Neural progenitor cell (in vitro differentiated cells): ENCODE data around the gene PWWP2B. TPM values are rescaled to one million over a fixed set of nuclear protein-coding genes. Genes with fewer than 3 reads are reported as not detected.

ENCODE experiments used
- DNase-seq: peaks from one replicate; pipeline ENCODE4 v3.0.0-alpha.2; 2016; ENCODE audit warnings: low spot score
- H2AFZ ChIP-seq: fragments of 200-600 bp; sonication (generic); replicated peaks from 2 replicates; pipeline ENCODE4 v1.6.1; 2016; ENCODE audit warnings: antibody characterized with exemption
- H3F3A ChIP-seq: fragments of 200-600 bp; sonication (generic); 2 replicates; pipeline ENCODE4 v1.6.1; 2016; ENCODE audit warnings: antibody characterized with exemption, low read depth
- H3K27ac ChIP-seq: fragments of 200-600 bp; sonication (generic); 2 replicates; pipeline ENCODE4 v1.5.1; 2016; ENCODE audit warnings: mild to moderate bottlenecking
- H3K27me3 ChIP-seq: fragments of 200-600 bp; sonication (generic); 2 replicates; pipeline ENCODE4 v1.6.1; 2016; ENCODE audit warnings: mild to moderate bottlenecking, moderate library complexity
- H3K36me3 ChIP-seq: fragments of 200-600 bp; sonication (generic); 2 replicates; pipeline ENCODE4 v1.5.1; 2016
- H3K4me1 ChIP-seq: fragments of 200-600 bp; sonication (generic); 2 replicates; pipeline ENCODE4 v1.6.1; 2016; ENCODE audit warnings: mixed run types
- H3K4me2 ChIP-seq: fragments of 200-600 bp; sonication (generic); 2 replicates; pipeline ENCODE4 v1.6.1; 2016
- H3K4me3 ChIP-seq: fragments of 200-600 bp; sonication (generic); 2 replicates; pipeline ENCODE4 v1.5.1; 2016
- H3K79me2 ChIP-seq: fragments of 200-600 bp; sonication (generic); 2 replicates; pipeline ENCODE4 v1.6.1; 2016; ENCODE audit warnings: low read depth
- H3K9ac ChIP-seq: fragments of 200-600 bp; sonication (generic); 2 replicates; pipeline ENCODE4 v1.6.1; 2016
- H3K9me3 ChIP-seq: fragments of 200-600 bp; sonication (generic); 2 replicates; pipeline ENCODE4 v1.5.1; 2016; ENCODE audit warnings: low read depth
- H4K20me1 ChIP-seq: fragments of 200-600 bp; sonication (generic); 2 replicates; pipeline ENCODE4 v1.6.1; 2016; ENCODE audit warnings: low read depth
- H3K27ac Mint-ChIP-seq: 3 replicates; pipeline ENCODE4 v1.8.0; 2021; ENCODE audit warnings: mixed read lengths
- H3K27me3 Mint-ChIP-seq: 2 replicates; pipeline ENCODE4 v1.8.0; 2022; ENCODE audit warnings: low read depth, mild to moderate bottlenecking, inconsistent platforms, moderate library complexity, mixed read lengths; ENCODE audit not compliant: insufficient read depth
- H3K36me3 Mint-ChIP-seq: 3 replicates; pipeline ENCODE4 v1.8.0; 2021; ENCODE audit warnings: mixed read lengths
- H3K4me1 Mint-ChIP-seq: 3 replicates; pipeline ENCODE4 v1.8.0; 2021; ENCODE audit warnings: mixed read lengths
- H3K4me3 Mint-ChIP-seq: 3 replicates; pipeline ENCODE4 v1.8.0; 2021; ENCODE audit warnings: mild to moderate bottlenecking, moderate library complexity, mixed read lengths
- H3K9me3 Mint-ChIP-seq: 3 replicates; pipeline ENCODE4 v1.8.0; 2020; ENCODE audit warnings: mixed read lengths
- EZH2 ChIP-seq: fragments of 200-600 bp; sonication (generic); IDR thresholded peaks from 2 replicates; pipeline ENCODE4 v1.6.1; 2017; ENCODE audit warnings: antibody characterized with exemption, mild to moderate bottlenecking, moderate library complexity
- EZH2phosphoT487 ChIP-seq: fragments of 200-600 bp; sonication (generic); IDR thresholded peaks from 2 replicates; pipeline ENCODE4 v1.6.1; 2017; ENCODE audit warnings: antibody characterized with exemption
- total RNA-seq: library from RNA; depleted of rRNA; stranded (reverse); fragments of >200 nt; gene quantifications from 2 replicates; pipeline ENCODE4 v1.2.3, GENCODE V29; 2015; ENCODE audit warnings: low replicate concordance
- TF ChIP-seq, protein P1 (sequence below): fragments of 200-600 bp; sonication (generic); IDR thresholded peaks from 2 replicates; pipeline ENCODE4 v1.5.1; 2017; ENCODE audit warnings: antibody characterized with exemption, mild to moderate bottlenecking

PWWP2B gene
- total RNA-seq, 1 donor from 2014 or later = 0.34 TPM

DNA sequence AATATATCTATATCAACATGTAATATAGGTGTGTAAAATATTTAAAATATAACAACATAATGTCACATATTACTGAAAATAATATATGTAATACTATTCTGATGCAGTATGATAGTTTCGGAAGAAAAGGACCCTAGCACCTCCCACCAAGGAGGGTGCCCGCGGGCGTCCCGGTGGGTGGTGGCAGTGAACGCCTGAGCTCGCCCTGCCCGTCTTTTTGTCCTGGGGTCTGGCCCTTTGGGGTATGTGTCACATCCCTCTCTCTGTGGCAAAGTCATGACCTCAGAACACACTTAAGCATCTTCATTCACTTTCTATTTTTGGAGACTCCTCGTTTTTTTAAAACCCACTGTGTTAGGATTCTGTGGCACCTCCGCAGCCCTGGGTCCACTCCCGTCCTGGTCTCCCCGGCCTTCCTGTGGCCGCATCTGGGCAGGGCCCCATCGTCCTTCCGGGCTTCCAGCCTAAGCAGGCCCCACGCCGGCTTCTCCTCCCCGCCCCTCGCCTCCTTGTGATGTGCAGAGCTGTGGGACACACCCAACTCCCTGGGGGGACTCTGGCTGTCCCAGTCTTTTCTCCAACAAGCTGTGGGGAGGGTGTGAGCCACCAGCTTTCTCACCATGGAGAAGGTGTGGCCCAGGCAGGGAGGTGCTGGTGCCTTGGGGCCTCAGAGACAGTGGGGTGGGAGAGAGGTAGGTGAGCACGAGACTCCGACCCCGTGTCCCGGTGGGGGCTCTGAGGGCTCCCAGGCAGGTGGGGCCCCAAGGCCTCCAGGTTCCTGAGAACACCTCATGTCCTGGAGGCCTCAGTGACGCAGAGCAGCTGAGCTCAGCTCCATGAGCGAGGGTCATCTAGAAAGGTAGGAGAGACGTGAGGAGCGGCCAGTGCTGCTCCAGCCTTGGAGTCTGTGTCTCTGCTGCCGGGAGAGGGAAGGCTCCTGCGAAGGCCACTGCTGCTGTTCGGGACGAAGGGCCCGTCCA is 16.5 kb downstream of the PWWP2B start:
- no peak overlapping the region for H3K4me3 Mint-ChIP-seq
- no peak overlapping the region for H2AFZ ChIP-seq
- H3K9ac ChIP-seq = no peak overlapping the region
- H3K79me2 ChIP-seq = no peaks in the 10 kb centered on the region
- H3K27ac Mint-ChIP-seq = peak overlapping the region; percentile 21
- no peak overlapping the region for H3K4me2 ChIP-seq
- H3F3A ChIP-seq = no peaks in the 10 kb centered on the region
- peaks cover 37% of the 10 kb centered on the region for H3K4me1 Mint-ChIP-seq
- no peak overlapping the region for H3K27ac ChIP-seq
- H3K9me3 Mint-ChIP-seq = no peaks in the 10 kb centered on the region
- no peaks in the 10 kb centered on the region for H3K9me3 ChIP-seq
- peaks cover 6% of the 10 kb centered on the region for H3K36me3 Mint-ChIP-seq
- no peaks in the 10 kb centered on the region for H4K20me1 ChIP-seq
- TF ChIP-seq, protein P1, sequence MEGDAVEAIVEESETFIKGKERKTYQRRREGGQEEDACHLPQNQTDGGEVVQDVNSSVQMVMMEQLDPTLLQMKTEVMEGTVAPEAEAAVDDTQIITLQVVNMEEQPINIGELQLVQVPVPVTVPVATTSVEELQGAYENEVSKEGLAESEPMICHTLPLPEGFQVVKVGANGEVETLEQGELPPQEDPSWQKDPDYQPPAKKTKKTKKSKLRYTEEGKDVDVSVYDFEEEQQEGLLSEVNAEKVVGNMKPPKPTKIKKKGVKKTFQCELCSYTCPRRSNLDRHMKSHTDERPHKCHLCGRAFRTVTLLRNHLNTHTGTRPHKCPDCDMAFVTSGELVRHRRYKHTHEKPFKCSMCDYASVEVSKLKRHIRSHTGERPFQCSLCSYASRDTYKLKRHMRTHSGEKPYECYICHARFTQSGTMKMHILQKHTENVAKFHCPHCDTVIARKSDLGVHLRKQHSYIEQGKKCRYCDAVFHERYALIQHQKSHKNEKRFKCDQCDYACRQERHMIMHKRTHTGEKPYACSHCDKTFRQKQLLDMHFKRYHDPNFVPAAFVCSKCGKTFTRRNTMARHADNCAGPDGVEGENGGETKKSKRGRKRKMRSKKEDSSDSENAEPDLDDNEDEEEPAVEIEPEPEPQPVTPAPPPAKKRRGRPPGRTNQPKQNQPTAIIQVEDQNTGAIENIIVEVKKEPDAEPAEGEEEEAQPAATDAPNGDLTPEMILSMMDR = no peak
- no peak for TF ChIP-seq EZH2phosphoT487
- no peak for TF ChIP-seq EZH2
- H3K27me3 ChIP-seq = no peaks in the 10 kb centered on the region
- H3K36me3 ChIP-seq = no peaks in the 10 kb centered on the region
- no peak overlapping the region for H3K4me3 ChIP-seq
- peaks cover 29% of the 10 kb centered on the region for H3K4me1 ChIP-seq
- no peak for DNase-seq
- H3K27me3 Mint-ChIP-seq = peaks cover 5% of the 10 kb centered on the region

DNA sequence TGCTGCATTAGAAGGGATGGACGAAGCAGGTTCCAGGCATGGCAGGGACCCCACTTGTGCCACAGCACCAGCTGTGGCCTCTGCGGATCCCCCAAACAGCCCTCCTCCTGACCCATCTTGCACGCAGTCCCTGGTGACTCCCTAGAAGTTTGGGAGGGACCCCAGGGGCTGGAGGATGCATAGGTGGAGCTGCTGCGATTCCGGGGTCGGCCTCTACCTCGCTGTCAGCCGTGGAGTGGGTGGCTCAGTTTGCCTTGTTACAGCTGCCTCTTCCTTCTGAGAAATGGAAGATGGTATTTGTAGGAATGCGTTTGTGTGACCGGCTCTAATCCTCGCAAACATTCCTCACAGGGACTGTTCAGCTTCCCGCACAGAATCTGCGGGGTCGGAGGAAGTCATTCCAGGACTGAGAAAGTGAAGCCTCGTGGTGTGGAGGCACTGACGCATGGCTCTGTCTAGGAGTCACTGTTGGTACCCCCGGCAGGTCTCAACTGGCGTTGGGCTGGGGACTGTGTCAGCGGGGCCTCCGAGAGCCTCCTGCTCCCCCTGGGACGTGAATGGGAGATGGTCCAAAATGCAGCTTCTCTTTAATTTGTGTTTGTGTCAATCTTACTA is 17.5 kb downstream of the PWWP2B start:
- no peak overlapping the region for H3K4me3 ChIP-seq
- peaks cover 5% of the 10 kb centered on the region for H3K27me3 Mint-ChIP-seq
- H3K36me3 Mint-ChIP-seq = peaks cover 6% of the 10 kb centered on the region
- H3K9me3 ChIP-seq = no peaks in the 10 kb centered on the region
- H3K4me1 ChIP-seq = peaks cover 30% of the 10 kb centered on the region
- no peak overlapping the region for H2AFZ ChIP-seq
- no peaks in the 10 kb centered on the region for H3F3A ChIP-seq
- peaks cover 40% of the 10 kb centered on the region for H3K4me1 Mint-ChIP-seq
- peak overlapping the region; percentile 13 for H3K27ac Mint-ChIP-seq
- no peaks in the 10 kb centered on the region for H3K79me2 ChIP-seq
- DNase-seq = peak; percentile 52
- H3K4me2 ChIP-seq = no peak overlapping the region
- H3K27me3 ChIP-seq = no peaks in the 10 kb centered on the region
- H3K27ac ChIP-seq = no peak overlapping the region
- no peaks in the 10 kb centered on the region for H3K9me3 Mint-ChIP-seq
- TF ChIP-seq, protein P1 = no peak
- no peak for TF ChIP-seq EZH2phosphoT487
- TF ChIP-seq EZH2 = no peak
- H3K36me3 ChIP-seq = no peaks in the 10 kb centered on the region
- no peak overlapping the region for H3K9ac ChIP-seq
- H3K4me3 Mint-ChIP-seq = no peak overlapping the region
- H4K20me1 ChIP-seq = no peaks in the 10 kb centered on the region

DNA sequence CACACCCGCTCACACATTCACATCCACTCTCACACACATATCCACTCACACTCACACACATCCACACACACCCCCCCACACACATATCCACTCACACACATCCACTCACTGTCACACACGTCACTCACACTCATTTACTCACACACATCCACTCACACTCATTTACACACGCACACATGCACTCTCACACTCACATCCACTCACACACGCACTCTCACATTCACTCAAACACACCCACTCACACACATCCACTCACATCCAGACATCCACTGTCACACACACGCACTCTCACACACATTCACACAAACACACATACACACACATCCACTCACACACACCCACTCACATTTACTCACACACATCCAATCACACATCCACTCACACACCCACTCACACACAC is 18.3 kb downstream of the PWWP2B start:
- Histone ChIP-seq H4K20me1 (no peaks in the 10 kb centered on the region), H3K4me2 (no peak overlapping the region), H3K79me2 (no peaks in the 10 kb centered on the region), H3F3A (no peaks in the 10 kb centered on the region), H3K4me3 (no peak overlapping the region), H3K9me3 (no peaks in the 10 kb centered on the region), H3K27ac (no peak overlapping the region), H3K27me3 (no peaks in the 10 kb centered on the region), H3K36me3 (no peaks in the 10 kb centered on the region), H3K9ac (no peak overlapping the region), H3K4me1 (peaks cover 30% of the 10 kb centered on the region), H2AFZ (no peak overlapping the region)
- peaks cover 5% of the 10 kb centered on the region for H3K36me3 Mint-ChIP-seq
- H3K27me3 Mint-ChIP-seq = peaks cover 3% of the 10 kb centered on the region
- H3K27ac Mint-ChIP-seq = no peak overlapping the region
- H3K9me3 Mint-ChIP-seq = no peaks in the 10 kb centered on the region
- no peak for DNase-seq
- TF ChIP-seq, protein P1 = no peak
- TF ChIP-seq EZH2 (no peak), EZH2phosphoT487 (no peak)
- no peak overlapping the region for H3K4me3 Mint-ChIP-seq
- peaks cover 34% of the 10 kb centered on the region for H3K4me1 Mint-ChIP-seq
